HTERT RPE-1 (cell line): Measurements from ENCODE around the gene LOXL1.

Experiments
- in situ Hi-C: fragments of 300-500 bp; cut with MboI; formaldehyde crosslinking; loops from 4 replicates; pipeline ENCODE4 v1.14.3; 2020; ENCODE audit warnings: low sequenced_read_pairs

LOXL1 gene

DNA sequence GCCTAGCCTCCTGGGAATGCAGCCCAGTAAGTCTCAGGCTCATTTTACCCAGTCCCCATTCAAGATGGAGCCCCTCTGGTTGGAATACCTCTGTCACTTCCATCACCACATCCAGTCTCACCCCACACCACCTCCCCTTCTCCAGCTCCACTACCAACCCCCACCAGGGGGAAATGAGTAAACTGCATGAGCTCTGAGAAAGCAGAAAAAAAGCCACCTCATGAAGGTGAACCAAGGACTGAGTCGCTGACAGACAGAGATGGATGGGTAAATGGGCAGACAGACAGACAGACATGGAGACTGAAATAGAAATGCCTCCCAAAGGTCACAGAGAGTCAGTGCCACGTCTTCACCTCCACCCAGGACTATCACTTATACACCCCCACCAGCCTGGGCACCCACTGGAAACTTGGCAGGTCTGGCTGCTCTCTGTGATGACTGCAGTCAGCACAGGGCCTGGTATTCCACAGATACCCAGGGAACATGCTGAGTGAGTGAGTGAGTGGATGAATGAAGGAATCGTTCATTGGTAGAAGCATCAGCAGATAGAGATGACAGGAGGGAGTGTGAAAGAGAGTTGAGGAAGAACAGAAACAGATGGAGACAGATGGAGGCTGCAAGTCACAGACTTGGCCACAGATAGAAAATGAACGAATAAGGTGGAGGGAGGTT lies 4.9 kb upstream of the LOXL1 start:
- in situ Hi-C loops, result no loop called here

DNA sequence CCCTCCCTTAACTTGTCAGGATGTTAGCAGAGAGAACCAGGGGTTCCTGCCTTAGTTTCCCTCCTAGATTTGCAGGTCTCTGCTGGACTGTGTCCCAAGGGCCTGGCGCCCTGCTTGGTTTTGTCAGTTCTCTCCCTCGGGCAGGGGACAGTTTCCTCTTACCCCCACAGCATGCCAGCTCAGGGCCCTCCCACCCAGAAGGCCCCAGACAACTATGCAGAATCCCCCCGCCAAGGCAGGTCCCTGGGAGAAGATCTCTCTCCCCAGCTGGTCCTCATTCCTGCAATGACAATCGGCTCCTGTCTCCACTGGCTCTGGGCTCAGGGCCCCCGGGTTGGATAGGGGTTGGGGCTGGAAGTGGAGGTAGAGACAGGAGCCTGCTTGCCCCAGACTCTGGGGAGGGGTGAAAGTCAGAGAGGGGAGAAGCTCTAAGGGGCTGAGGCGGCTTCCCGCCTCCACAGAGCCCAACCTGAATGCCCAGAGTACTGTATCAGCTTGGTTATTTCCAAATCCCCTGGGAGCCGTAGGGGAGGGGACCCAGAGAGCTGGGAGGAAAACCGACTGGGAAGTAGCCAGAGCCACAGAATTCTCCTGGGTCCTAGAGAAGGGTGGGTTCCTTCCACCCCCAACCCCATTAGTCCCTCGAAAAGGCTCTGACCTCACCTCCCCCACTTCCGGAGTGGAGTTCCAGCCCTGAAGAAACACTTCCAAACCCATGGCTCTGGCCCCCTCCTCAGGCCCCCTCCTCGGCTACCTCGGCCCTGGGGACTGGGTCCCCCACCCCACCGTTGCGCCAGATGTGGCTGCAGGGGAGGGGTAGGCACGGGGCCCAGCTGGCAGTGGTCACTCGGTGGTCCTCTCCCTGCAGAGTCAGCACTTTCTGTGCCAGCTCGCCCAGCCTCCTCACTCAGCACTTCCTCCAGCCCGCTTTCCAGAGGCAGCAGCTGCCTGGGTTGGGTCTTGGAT lies 3.8 kb upstream of the LOXL1 start:
- in situ Hi-C loops, result no loop called here

DNA sequence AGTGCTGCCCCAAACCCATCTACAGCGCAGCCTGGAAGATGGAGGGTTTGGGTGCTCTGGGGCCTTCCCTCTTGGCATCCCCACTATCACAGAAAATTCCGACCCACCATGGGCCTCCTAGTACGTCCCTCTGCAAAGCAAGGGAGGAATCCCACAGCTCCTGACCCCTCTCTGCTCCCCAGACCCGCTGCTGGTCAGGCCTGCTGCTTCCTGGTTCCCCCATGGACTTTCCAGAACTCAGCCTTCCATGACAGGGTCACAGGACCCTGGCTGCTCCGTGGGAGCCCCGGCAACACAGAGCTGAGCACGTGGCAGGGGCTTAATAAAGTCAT lies 3.1 kb upstream of the LOXL1 start:
- in situ Hi-C loops, result no loop called here

DNA sequence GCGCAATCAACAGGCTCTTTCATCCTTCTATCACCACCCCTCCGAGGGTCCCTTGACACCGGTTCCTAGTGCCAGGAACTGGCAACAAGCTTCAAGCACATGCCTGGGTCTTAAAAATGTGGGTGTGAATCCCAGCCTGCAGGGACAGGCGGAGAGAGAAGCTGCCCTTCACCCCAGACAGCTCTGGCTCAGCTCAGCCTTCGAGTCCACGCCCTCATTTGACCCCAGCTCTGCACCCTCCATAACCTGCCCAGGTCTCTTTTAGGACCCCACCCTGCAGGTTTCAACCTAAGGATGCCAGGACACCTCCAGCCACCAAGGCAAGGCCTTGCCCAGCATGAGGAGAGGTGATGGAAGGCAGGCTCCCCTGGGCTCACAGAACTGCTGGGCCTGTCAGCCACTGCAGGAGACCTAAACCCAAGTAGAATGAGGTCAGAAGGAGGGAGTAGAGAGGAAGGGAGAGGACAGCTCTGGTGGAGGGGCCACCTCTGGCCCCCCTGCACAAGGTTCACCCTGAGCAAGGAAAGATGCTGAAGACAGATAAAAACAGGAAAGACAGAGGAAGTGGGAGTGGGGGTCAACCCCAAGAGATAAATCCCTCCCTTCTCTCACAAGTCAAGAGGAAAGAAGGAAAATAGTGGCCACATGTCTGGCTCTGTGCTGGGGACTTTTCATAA lies 2.6 kb upstream of the LOXL1 start:
- in situ Hi-C loops, result no loop called here

DNA sequence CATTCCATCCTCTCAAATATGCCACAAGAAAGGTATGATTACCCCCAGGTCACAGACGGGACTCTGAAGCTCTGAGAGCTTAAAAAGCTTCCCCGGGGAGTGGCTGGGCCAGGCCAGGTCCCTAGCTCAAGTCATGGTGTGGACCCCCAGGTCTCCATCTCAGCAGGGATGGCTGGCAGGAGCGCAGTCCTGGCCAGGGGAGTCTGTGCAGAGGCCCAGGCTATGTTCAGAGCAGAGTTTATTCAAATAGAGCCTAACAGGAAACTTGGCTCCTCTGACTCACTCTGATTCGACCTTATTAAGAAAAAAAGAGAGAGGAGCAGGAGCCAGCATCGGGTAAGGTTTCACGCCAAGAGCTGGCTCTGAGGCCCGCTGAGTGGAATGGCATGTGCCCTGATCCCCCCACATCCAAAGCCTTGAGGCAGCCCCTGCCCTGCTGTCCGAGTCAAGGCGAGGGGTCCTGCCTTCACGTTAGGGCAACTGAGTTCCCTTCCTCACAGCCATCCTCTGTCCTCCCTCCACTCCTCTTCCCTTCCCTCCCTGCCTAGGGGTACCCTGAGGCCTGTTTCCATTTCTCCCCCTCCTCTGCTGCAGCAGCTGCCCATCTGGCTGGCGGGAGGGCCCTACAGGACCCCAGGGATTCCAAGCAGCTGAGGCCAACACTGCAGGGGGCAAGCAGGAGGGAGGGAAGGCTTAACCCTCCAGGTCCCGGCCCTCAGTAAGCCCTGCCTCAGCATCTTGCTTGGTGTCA lies 1.9 kb upstream of the LOXL1 start:
- in situ Hi-C loops, result no loop called here

DNA sequence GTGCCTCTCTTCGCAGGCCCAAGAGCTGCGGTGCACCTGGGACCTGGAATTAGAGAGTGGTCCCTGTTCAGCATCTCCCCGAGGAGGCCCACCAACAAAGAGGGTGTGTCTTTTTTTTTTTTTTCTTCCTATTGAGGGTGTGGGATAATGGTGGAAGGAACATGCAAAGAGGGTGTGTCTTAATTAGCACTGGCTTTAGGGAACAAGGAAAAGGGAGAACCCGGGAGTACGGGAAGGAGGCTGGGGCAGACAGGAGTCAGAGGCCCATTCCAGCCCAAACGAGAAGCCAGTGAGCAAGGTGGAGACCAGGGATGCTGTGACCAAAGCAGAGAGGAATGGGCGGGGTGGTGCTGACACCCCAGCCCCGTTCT lies 429 bp upstream of the LOXL1 start:
- in situ Hi-C loops, result no loop called here

DNA sequence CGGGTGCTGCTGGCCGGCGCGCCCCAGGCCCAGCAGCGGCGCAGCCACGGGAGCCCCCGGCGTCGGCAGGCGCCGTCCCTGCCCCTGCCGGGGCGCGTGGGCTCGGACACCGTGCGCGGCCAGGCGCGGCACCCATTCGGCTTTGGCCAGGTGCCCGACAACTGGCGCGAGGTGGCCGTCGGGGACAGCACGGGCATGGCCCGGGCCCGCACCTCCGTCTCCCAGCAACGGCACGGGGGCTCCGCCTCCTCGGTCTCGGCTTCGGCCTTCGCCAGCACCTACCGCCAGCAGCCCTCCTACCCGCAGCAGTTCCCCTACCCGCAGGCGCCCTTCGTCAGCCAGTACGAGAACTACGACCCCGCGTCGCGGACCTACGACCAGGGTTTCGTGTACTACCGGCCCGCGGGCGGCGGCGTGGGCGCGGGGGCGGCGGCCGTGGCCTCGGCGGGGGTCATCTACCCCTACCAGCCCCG lies 777 bp downstream of the LOXL1 start:
- in situ Hi-C loops, result no loop called here

DNA sequence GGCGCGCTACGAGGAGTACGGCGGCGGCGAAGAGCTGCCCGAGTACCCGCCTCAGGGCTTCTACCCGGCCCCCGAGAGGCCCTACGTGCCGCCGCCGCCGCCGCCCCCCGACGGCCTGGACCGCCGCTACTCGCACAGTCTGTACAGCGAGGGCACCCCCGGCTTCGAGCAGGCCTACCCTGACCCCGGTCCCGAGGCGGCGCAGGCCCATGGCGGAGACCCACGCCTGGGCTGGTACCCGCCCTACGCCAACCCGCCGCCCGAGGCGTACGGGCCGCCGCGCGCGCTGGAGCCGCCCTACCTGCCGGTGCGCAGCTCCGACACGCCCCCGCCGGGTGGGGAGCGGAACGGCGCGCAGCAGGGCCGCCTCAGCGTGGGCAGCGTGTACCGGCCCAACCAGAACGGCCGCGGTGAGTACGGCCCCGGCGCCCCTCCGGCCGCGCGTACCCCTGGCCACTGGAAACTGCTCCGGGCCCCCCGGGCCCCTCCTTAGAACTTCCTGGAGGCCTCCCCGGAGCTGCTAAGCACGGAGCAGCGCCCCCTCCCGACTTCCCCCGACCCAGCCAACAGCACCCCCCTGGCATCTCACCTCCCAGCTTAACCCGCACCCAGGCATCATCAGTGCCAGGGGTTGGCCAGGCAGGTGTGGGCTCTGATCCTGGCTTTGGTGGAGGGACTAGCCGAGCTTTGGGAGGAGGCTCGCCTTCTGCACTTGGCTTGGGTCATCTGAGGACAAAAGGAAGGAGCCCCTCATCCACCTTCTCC lies 1.4 kb downstream of the LOXL1 start:
- in situ Hi-C loops, result no loop called here

DNA sequence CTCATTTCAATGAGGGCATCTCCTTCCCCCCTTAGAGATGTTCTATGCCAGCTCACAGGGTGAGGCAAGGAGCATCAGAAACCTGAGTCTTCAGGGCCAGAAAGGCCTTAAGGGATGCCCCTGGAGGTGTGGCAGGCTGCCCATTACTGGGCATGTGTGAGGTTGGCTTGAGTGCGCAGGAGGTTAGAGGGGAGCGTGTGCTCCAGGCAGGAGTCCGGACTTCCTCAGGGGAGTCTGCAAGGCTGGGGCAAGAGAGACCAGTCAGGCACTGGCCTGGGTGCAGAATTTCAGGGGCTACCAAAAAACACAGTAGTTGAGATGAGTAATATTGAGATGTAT lies 1.9 kb downstream of the LOXL1 start:
- in situ Hi-C loops, result no loop called here

DNA sequence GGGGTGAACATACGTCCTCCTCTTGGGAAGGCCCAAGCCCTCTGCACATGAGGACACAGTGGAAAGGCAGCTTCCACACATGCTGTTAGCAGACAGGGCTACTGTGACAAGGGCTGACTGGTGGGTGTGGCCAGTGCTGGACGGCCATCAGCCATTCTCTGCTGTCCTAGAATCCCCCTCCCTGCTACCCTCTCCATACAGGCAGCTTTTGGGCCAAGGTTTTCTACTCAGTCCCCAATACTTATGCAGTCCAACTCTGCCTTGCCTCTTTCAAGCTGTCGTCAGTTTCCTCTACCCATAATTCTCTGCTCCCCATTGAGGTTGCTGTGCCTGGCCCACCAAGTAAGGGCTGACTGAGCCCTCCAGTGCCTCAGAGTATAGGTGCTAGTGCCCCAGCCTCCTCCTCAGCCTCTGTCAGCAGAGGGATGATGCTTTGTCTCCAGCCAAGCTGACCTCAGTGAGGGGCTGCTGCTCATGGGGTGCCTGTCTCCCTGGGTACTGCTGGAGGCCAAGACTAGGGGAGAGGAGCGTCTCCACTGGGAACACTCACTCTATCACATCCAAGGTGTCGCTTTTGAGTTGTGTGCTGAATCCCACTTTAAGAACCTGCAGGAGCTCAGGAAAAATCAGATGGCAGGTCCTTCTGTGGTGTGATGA lies 2.8 kb downstream of the LOXL1 start:
- in situ Hi-C loops, result no loop called here

DNA sequence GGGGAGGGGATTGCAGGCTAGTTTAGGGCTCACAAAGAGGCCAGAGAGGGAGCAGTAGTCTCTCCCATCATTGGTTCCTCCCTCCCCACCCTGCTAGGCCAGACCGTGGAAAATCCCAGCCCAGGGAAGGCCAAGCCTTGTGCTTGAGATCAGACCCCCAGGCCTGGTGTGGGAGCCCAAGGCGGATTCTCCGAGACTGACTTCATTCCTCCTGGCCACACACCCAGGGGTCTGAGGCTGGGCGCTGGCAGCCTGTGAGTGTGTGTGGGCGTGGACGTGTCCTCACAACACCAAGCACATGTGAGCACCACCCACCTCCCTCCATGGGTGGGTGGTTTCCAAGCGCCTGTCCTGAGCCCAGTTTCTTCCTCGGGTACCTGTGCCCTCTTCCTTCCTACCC lies 4.1 kb downstream of the LOXL1 start:
- in situ Hi-C loops, result no loop called here

DNA sequence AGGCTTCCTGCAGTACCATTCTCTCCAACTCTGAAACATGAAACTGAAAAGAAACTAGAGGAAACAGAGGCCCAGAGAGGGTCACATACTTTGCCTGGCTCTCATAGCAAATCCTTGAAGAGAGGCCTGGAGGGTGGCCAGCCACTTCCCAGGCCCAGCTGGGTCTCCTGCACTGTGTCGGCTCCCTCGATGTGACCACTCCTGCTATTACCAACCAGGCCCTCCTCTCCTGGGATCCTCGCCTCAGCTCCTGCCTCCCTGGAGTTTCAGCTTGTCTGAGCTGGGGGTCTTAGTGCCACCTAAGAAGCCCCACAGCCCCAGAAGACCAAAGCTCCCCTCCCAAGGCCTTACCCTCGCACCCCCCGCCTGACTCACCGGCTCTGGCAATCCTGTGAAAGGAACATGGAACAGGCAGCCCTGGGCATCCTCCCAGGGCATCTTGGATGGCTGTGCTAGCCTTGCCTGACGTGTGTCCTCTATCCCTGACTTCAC lies 4.6 kb downstream of the LOXL1 start:
- in situ Hi-C loops, result no loop called here

DNA sequence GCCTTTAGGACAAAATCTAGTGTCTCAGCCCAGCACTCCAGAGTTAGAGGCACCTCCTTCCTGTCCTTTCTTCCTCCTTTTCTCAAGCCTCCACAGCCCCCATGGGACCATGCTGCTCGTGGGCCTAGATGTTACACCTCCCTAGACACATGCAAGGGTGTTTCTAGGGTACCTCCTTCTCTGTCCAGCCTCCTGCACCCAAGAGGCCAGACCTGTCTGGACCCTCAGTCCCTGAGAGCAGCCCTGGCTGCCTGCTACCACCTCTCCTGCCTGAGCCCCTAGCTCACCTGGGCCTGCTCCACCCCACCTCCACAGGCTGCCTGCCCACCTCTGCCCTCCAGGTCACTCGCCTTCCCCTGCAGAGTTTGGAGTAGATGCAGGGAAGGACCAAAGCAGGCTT lies 5.2 kb downstream of the LOXL1 start:
- in situ Hi-C loops, result no loop called here

DNA sequence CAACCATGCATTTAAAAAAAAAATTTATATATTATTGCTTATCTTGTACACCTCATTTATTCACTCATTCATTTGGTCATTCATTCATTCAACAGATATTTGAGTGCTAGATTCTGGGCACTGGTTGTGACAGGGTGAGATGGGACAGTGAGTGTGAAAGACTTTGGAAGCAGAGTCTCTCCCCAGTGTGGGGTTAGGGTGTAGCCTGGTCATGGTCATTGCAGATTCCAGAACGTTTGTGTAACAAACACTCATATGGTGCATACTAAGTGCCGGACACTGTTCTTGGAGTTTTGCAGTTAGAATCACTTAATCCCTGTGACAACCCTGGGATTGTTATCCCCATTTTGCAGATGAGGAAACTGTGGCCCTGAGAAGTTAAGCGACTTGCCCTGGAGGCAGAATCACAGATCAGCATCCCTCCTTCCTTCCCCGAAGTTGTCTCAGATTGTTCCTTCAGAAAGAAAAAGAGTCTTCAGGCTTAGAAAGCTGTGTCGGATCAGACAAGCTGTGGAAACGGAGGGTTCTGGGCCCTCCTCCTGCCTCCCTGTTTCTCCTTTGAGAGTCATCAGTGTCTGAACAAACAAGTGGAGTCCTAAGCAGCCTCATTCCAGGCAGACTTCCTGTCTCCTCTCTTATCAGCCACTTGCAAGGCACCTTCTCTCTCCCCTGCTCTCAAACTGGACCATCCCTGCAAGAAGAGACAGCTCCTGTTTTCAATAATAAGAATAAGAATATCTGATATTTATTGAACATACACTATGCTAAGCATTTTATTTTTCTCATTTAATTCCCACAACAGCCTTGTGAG lies 6.3 kb downstream of the LOXL1 start:
- in situ Hi-C loops, result no loop called here

DNA sequence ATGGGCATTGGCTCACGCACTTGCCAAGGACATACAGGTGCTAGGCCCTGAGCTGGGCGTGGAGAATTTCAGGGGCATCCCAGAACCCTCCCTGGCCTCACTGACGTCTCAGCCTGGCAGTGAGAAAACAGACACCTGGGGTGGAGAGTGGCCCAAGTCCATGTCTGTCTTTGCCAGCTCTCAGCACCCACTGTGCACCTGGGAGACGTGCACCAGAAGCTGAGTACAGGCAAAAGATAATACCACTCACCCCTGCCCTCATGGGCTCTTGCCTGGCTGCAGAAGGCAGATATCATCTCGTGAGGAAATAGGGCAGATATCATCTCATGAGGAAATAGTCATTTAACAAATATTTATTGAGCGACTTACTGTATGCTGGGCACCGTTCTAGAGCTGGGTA lies 8.0 kb downstream of the LOXL1 start:
- in situ Hi-C loops, result no loop called here

DNA sequence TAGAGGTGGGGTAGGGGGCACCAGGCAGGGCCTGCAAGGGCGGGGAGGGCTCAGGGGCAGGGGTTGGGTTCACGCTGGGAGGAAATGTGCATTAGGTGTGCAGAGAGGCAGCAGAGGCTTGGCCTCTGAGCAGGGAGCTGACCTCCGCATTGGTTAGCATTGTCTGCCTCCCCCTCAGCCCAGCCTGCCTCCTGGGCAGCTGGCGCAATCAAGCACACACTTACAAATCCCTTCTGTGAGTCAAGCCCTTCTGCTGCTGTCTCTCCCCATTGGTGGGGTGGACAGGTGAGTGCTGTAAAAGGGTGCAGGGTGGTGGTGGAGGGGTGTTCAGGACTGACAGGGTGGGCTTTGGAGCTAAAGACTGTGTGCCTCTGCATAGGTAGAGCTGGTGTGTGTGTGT lies 9.3 kb downstream of the LOXL1 start:
- in situ Hi-C loops, result no loop called here

DNA sequence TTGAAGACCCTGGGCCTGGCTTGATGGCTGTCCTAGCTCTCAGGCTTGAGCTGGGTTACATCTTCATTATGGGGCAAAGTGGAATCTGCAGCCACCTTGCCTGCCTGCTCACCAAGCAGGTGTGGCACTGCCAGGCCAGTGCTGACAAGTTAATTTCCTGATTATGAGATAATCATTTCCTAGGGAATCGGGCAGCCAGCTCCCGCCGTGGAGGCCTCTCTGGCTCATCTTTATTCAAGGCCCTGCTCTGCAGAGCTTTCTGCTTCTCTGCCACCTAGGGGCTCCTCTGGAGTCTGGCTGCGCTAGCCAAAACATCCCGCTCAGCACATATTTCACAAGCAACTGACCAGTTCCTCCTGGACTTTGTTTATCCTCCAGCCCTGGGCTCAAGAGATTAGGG lies 9.9 kb downstream of the LOXL1 start:
- in situ Hi-C loops, result no loop called here

DNA sequence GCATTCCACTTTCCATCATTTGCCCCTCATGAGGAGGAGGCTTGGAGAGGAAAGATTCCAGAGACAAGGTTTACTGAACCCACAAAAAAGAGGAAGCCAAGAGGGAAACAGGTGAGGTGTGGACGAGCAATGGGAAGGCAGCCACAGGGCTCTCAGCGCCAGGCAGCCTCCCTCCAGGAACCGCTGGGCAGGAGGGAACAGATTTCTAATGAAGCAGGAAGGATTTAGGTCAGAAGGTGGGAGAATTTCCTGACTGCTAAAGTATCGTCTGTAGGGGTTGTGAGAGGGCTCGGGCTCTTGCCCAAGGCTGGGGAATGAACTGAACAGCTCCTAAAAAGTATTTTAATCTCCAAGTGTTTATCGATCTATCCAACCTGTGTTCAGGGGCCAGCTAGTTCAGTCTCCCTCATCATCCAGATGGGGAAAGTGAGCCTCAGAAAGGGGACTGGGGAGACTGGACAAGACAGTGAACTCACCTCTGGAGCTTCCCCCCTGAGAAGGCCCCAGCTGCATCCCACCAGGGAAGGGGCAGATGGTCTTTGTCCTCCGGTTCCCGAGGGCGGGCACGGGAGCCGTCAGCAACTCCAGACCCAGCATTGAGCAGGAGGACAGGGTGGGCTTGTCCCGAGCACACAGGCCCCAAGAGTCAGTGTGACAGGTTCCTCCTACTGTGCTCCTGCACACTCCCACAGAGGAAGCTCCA lies 10.5 kb downstream of the LOXL1 start:
- in situ Hi-C loops, result no loop called here
